Measurements from ENCODE around the gene IRF2BP2. TPM values are rescaled to one million over a fixed set of nuclear protein-coding genes. Genes with fewer than 3 reads are reported as not detected.

The IRF2BP2 gene
- total RNA-seq, 1 donor from 2014 or later = 72.9 TPM

DNA sequence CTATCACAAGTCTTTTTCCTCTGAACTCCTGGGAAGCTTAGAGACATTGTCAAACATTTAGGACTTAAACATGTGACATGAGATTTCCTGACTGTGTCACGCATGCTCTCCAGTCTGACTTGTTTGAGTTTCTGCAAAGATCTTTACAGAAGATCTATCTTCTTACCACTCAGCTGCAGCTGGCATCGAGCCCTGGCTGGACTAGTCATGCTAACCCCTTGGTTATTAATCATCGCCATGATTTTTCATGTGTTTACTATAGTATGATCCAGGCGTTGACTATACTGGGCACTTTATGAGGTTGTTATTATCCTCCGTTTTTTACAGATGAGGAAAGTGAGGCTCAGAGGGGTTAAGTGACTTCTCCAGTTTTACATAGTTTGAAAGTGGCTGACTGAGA lies 18.1 kb upstream of the IRF2BP2 start:
- Histone ChIP-seq H3K4me1 (no peaks in the 10 kb centered on the region), H3K27ac (no peak overlapping the region), H3K27me3 (no peaks in the 10 kb centered on the region), H3K9me3 (no peaks in the 10 kb centered on the region), H3K36me3 (no peaks in the 10 kb centered on the region), H3K4me3 (no peak overlapping the region)
- intact Hi-C loops (cut with DNase I) = no loop called here
- TF ChIP-seq POLR2AphosphoS5 (IDR thresholded peaks at IDR 0.05; ENCODE audit: insufficient read depth in 1 of 2, low read depth in 1 of 2) = peak in 1 of 2 donors; percentile 53
- TF ChIP-seq POLR2A (IDR thresholded peaks at IDR 0.05) = no peak
- no peak for DNase-seq (ENCODE audit: extremely low spot score in 2 of 2)

DNA sequence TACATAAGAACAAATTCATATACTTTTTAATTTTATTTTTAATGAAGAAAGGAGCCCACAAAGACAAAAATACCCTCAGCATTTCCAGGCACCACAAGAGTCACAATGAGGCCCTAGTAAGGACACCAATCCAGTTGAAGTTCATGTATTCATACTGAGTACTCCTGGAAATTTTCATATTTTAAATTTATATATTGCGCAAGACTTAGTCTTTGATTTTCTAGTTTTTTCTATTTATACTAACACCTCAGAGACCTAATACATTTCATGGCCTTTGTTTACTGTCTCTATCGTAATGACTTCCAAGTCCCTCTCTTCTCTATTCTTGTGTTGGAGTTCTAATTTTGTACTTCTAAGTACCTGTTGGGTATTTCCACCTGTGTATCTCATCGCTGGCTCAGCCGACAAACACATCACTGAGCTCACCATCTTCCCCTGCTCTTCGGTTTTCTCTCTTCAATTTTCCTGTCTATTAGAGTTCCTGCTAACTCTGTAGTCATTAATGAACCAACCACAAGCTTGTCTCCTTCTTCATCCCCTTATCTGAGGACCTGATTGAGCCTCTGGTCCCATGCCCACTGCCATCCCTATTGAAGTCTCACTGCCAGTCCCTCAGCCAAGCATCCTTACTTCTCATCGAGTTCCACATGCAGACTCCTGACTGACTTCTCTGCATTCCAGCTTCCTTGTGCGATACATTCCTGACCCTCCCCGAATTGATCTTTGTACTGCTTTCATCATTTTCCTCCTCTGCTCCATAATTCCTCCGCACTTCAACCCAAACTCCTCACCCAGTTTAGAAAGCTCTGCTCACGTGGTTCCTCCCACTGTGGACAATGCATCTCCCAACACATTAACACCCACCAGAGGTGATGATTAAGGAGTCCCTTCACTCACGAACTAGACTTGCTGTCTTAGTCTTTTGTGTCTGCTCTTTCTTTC lies 17.3 kb upstream of the IRF2BP2 start:
- Histone ChIP-seq H3K27ac (no peak overlapping the region), H3K4me1 (no peaks in the 10 kb centered on the region), H3K4me3 (no peak overlapping the region), H3K36me3 (no peaks in the 10 kb centered on the region), H3K9me3 (no peaks in the 10 kb centered on the region), H3K27me3 (no peaks in the 10 kb centered on the region)
- no peak for TF ChIP-seq POLR2A (IDR thresholded peaks at IDR 0.05)
- TF ChIP-seq, protein P1, sequence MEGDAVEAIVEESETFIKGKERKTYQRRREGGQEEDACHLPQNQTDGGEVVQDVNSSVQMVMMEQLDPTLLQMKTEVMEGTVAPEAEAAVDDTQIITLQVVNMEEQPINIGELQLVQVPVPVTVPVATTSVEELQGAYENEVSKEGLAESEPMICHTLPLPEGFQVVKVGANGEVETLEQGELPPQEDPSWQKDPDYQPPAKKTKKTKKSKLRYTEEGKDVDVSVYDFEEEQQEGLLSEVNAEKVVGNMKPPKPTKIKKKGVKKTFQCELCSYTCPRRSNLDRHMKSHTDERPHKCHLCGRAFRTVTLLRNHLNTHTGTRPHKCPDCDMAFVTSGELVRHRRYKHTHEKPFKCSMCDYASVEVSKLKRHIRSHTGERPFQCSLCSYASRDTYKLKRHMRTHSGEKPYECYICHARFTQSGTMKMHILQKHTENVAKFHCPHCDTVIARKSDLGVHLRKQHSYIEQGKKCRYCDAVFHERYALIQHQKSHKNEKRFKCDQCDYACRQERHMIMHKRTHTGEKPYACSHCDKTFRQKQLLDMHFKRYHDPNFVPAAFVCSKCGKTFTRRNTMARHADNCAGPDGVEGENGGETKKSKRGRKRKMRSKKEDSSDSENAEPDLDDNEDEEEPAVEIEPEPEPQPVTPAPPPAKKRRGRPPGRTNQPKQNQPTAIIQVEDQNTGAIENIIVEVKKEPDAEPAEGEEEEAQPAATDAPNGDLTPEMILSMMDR (IDR thresholded peaks at IDR 0.05) = no peak
- no peak for TF ChIP-seq POLR2AphosphoS5 (IDR thresholded peaks at IDR 0.05; ENCODE audit: insufficient read depth in 1 of 2, low read depth in 1 of 2)
- no peak for DNase-seq (ENCODE audit: extremely low spot score in 2 of 2)
- intact Hi-C loops (cut with DNase I) = no loop called here

DNA sequence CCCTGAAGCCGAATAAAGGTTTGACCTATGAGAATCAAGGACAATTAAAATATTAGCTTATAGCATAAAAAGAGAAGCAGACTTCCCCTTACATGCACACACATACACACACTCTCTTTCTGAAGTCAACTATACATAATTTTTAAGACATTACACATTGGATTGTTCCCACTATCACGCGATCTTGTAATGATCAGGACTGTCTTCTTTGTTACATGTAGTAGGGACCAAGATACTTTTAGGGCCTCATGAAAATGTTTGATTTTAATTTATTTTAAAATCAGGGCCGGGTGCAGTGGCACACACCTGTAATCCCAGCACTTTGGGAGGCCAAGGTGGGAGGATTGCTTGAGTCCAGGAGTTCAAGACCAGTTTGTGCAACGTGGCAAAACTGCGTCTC lies 16.4 kb upstream of the IRF2BP2 start:
- H3K27ac ChIP-seq = no peak overlapping the region
- intact Hi-C loops (cut with DNase I) = no loop called here
- DNase-seq (ENCODE audit: extremely low spot score in 2 of 2) = no peak
- TF ChIP-seq, protein P1 (IDR thresholded peaks at IDR 0.05) = no peak
- TF ChIP-seq POLR2A (IDR thresholded peaks at IDR 0.05) = no peak
- TF ChIP-seq POLR2AphosphoS5 (IDR thresholded peaks at IDR 0.05; ENCODE audit: insufficient read depth in 1 of 2, low read depth in 1 of 2) = no peak
- H3K4me3 ChIP-seq = no peak overlapping the region
- H3K27me3 ChIP-seq = no peaks in the 10 kb centered on the region
- H3K36me3 ChIP-seq = no peaks in the 10 kb centered on the region
- H3K4me1 ChIP-seq = no peaks in the 10 kb centered on the region
- no peaks in the 10 kb centered on the region for H3K9me3 ChIP-seq

DNA sequence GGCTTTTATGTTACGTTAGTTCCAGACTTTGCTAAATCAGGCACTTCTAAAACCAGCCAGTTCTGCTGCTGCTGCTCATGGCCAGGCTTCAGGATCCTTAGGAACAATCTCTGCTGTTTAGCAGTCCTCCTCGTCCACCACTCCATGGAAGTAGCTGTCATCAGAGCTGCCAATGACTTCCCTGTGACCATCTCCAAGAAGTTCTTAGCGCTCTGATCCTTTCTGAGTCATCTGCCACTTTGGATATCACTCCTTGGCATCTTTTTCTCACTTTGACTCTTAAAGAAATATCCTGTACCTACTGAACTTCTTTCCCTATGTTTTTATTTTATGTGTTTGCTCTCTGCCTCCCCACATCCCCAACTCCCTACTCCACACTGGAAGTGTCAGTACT lies 14.7 kb upstream of the IRF2BP2 start:
- Histone ChIP-seq H3K27me3 (no peaks in the 10 kb centered on the region), H3K9me3 (no peaks in the 10 kb centered on the region), H3K36me3 (no peaks in the 10 kb centered on the region), H3K4me3 (no peak overlapping the region), H3K4me1 (no peaks in the 10 kb centered on the region), H3K27ac (no peak overlapping the region)
- intact Hi-C loops (cut with DNase I) = no loop called here
- DNase-seq (ENCODE audit: extremely low spot score in 2 of 2) = no peak
- no peak for TF ChIP-seq POLR2A (IDR thresholded peaks at IDR 0.05)
- no peak for TF ChIP-seq POLR2AphosphoS5 (IDR thresholded peaks at IDR 0.05; ENCODE audit: insufficient read depth in 1 of 2, low read depth in 1 of 2)
- TF ChIP-seq, protein P1 (IDR thresholded peaks at IDR 0.05) = no peak

DNA sequence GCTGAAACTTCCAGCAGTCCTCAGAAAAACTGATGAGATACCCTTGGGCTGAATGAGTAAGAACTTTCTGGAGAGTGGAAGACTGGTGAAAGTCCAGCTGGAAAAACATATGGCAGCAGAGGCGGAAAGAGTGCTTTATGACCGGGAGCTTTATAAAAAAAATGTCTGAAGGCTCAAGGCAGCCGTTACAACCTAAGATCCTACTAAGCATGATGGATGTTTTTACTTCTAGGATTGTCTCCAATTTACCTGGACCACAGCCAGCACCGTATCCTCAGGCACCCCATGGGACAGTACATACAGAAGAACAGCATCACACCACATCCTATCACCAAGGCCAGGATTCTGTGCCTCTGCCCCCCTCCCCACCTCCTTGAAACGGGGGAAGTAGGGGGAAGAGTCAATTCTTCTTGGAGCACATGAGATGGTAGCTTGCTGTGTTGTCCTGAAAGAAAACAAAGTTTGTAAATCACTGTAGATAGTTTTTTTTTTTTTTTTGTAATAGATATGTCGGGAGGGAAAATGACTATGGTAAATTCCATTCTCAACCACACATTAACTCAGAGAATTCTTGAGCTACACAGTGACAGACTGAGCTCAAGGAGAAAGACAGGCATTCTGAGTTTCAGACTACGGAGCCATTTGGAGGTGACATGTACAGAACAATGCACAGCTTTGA lies 11.8 kb upstream of the IRF2BP2 start:
- no peak overlapping the region for H3K4me3 ChIP-seq
- peaks cover 28% of the 10 kb centered on the region for H3K4me1 ChIP-seq
- no peaks in the 10 kb centered on the region for H3K27me3 ChIP-seq
- intact Hi-C loops (cut with DNase I) = no loop called here
- H3K27ac ChIP-seq = no peak overlapping the region
- H3K9me3 ChIP-seq = no peaks in the 10 kb centered on the region
- TF ChIP-seq POLR2A (IDR thresholded peaks at IDR 0.05) (no peak), POLR2AphosphoS5 (IDR thresholded peaks at IDR 0.05; ENCODE audit: insufficient read depth in 1 of 2, low read depth in 1 of 2) (no peak)
- TF ChIP-seq, protein P1 (IDR thresholded peaks at IDR 0.05) = no peak
- no peaks in the 10 kb centered on the region for H3K36me3 ChIP-seq
- no peak for DNase-seq (ENCODE audit: extremely low spot score in 2 of 2)
